Type B pancreatic cell (in vitro differentiated cells): Measurements from ENCODE around the gene RGS8. TPM values are rescaled to one million over a fixed set of nuclear protein-coding genes. Genes with fewer than 3 reads are reported as not detected.

Experiments used
- DNase-seq: peaks from one replicate; pipeline ENCODE4 v3.0.0; 2021; ENCODE audit warnings: mixed read lengths; ENCODE audit not compliant: unreplicated experiment; ENCODE audit errors: extremely low spot score
- H3K27ac Mint-ChIP-seq: 2 replicates; pipeline ENCODE4 v1.8.0; 2021; ENCODE audit warnings: mild to moderate bottlenecking, mixed read lengths
- H3K27me3 Mint-ChIP-seq: 2 replicates; pipeline ENCODE4 v1.8.0; 2021; ENCODE audit warnings: mixed read lengths
- H3K36me3 Mint-ChIP-seq: 2 replicates; pipeline ENCODE4 v1.8.0; 2021; ENCODE audit warnings: mixed read lengths
- H3K4me1 Mint-ChIP-seq: one replicate; pipeline ENCODE4 v1.8.0; 2021; ENCODE audit warnings: mixed read lengths; ENCODE audit not compliant: unreplicated experiment
- H3K4me3 Mint-ChIP-seq: 2 replicates; pipeline ENCODE4 v1.8.0; 2021; ENCODE audit warnings: mild to moderate bottlenecking, mixed read lengths
- H3K9me3 Mint-ChIP-seq: 2 replicates; pipeline ENCODE4 v1.8.0; 2021; ENCODE audit warnings: mixed read lengths
- total RNA-seq: library from RNA; stranded (reverse); gene quantifications from 2 replicates; pipeline ENCODE4 v1.2.1, GENCODE V29; 2021; ENCODE audit warnings: low replicate concordance
- TF ChIP-seq, protein P1 (sequence below): fragments of 200-600 bp; sonication (generic); conservative IDR thresholded peaks from 2 replicates; pipeline ENCODE4 v1.5.0; 2021; ENCODE audit warnings: antibody characterized with exemption, mild to moderate bottlenecking

RGS8 gene
- total RNA-seq, 1 donor from 2014 or later, result 1.1 TPM

DNA sequence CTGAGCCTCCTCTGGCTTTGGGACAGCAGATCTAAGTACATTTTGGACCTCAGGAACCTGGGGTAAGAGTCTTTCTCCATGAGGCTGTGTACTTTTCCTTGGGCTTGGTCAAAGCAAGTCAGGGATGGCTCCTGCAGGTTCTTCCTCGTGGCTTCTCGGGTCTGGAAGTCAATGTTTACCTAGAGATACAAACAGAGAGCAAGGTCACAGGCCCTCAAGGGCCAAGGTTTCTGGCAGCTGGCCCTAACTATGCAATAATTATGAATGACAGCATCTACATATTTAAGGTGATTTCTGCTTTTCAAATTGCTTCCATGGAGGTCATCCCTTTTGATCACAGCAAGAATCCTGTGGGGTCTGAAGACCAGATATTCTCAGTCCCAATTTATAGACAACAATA, 37.6 kb downstream of the RGS8 start:
- Mint-ChIP-seq H3K27ac (no peak overlapping the region), H3K4me1 (peaks cover 6% of the 10 kb centered on the region), H3K27me3 (no peaks in the 10 kb centered on the region), H3K36me3 (no peaks in the 10 kb centered on the region), H3K9me3 (peaks cover 3% of the 10 kb centered on the region), H3K4me3 (no peak overlapping the region)
- no peak for DNase-seq
- TF ChIP-seq, protein P1, sequence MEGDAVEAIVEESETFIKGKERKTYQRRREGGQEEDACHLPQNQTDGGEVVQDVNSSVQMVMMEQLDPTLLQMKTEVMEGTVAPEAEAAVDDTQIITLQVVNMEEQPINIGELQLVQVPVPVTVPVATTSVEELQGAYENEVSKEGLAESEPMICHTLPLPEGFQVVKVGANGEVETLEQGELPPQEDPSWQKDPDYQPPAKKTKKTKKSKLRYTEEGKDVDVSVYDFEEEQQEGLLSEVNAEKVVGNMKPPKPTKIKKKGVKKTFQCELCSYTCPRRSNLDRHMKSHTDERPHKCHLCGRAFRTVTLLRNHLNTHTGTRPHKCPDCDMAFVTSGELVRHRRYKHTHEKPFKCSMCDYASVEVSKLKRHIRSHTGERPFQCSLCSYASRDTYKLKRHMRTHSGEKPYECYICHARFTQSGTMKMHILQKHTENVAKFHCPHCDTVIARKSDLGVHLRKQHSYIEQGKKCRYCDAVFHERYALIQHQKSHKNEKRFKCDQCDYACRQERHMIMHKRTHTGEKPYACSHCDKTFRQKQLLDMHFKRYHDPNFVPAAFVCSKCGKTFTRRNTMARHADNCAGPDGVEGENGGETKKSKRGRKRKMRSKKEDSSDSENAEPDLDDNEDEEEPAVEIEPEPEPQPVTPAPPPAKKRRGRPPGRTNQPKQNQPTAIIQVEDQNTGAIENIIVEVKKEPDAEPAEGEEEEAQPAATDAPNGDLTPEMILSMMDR, result no peak

DNA sequence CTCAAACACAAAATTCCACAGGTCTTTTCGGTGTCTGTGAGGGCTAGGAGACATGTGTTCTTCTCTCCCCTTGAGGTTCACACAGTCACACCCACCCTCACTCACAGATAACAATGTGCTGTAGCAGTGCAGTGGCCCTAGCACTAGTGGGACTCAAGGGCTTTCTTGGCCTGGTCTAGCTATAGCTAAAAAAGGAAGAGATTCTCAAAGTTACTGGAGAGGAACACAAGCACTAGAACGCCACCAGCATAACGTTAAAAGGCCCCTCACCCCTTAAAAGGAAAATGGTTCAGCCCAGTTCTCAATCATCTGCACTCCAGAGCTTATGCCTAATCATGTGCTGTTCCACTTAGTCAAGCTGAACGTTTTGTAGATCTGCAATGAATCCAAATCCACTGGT, 39.5 kb downstream of the RGS8 start:
- TF ChIP-seq, protein P1, result no peak
- peaks cover 3% of the 10 kb centered on the region for H3K9me3 Mint-ChIP-seq
- no peak overlapping the region for H3K27ac Mint-ChIP-seq
- H3K4me3 Mint-ChIP-seq, result no peak overlapping the region
- no peaks in the 10 kb centered on the region for H3K36me3 Mint-ChIP-seq
- no peaks in the 10 kb centered on the region for H3K27me3 Mint-ChIP-seq
- DNase-seq, result no peak
- H3K4me1 Mint-ChIP-seq, result peaks cover 6% of the 10 kb centered on the region

DNA sequence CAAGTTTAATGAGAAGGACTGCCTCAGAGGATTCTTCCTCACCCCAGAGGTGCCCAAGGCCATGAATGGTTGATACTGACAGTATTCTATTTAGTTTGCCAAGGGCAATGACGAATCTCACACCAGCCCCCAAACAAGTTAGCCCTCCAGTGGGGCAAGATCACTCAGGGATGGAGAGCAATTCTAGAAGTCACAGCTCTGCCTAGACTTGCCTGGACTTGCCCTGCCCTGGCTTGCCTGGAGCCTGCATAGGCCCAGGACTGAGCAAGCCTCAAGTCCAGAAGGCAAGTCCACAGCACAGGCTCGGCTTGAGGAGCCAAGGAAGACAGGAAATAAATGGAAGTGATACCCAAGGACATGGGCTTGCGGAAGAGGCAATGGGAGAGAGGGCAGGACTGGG, 40.7 kb downstream of the RGS8 start:
- Mint-ChIP-seq H3K36me3 (no peaks in the 10 kb centered on the region), H3K9me3 (peaks cover 3% of the 10 kb centered on the region), H3K4me1 (peaks cover 6% of the 10 kb centered on the region), H3K27me3 (no peaks in the 10 kb centered on the region), H3K4me3 (no peak overlapping the region), H3K27ac (peak overlapping the region; percentile 58)
- no peak for DNase-seq
- TF ChIP-seq, protein P1, result no peak

DNA sequence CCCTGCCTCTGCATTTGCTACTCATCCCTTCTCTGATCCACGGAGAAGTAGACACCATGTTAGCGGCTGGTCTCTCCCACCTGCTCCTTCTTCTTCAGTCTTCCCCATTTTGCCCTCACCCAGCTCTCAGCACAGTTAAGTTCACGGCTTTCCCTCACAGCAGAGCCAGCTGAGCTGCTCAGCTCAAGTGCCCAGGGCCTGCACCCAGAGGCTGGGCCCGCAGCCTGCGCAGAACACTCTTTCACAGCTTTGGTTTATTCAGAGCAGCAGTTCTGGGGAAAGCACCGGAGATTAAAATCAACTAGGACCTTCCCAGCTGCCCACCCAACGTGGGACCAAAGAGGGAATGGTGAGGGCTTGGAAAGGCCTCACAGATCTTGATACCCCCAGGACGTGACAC, 41.9 kb downstream of the RGS8 start:
- no peak for DNase-seq
- no peak overlapping the region for H3K4me3 Mint-ChIP-seq
- TF ChIP-seq, protein P1, result no peak
- no peaks in the 10 kb centered on the region for H3K9me3 Mint-ChIP-seq
- H3K27me3 Mint-ChIP-seq, result no peaks in the 10 kb centered on the region
- H3K27ac Mint-ChIP-seq, result no peak overlapping the region
- no peaks in the 10 kb centered on the region for H3K36me3 Mint-ChIP-seq
- H3K4me1 Mint-ChIP-seq, result peaks cover 8% of the 10 kb centered on the region

DNA sequence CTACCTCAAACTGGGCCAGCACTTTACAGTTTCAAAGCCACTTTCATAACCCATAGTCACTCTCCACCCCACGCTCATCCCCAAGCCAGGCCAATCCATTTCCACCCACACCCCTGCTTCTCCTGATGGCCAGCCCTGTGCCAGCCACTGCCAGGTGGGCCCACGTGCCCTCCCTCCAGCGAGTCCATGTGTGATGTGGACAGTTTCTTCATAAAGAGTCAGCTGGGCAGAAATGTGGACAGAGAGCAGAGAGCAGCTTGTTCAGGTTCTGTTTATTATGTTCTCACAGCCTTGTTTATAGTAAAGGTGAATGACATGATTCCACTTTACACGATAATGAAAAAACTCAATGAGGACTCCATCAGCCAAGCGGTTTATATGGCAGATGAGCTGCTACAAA, 42.8 kb downstream of the RGS8 start:
- Mint-ChIP-seq H3K27ac (no peak overlapping the region), H3K4me1 (peaks cover 8% of the 10 kb centered on the region), H3K9me3 (no peaks in the 10 kb centered on the region), H3K36me3 (no peaks in the 10 kb centered on the region), H3K4me3 (no peak overlapping the region), H3K27me3 (no peaks in the 10 kb centered on the region)
- TF ChIP-seq, protein P1, result no peak
- DNase-seq, result no peak

DNA sequence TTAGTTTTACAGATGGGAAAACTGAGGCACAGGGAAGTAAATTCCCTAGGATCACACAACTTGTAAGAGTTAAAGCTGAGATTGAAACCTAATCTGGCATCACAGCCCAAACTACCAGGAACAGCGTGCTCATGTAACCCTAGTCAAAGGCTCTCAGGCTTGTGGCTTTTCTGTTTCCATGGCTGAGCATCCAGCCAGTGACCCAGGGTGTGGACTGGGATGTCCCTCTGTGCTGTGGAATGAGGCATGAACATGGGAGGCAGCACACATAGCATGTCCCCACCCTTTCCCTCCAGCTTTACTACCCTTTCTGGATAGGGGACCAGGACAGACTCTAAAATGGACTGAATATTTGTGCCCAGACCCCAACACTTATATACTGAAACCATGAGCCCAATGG, 45.1 kb downstream of the RGS8 start:
- Mint-ChIP-seq H3K36me3 (no peaks in the 10 kb centered on the region), H3K9me3 (no peaks in the 10 kb centered on the region), H3K4me1 (peaks cover 14% of the 10 kb centered on the region), H3K4me3 (no peak overlapping the region), H3K27me3 (no peaks in the 10 kb centered on the region), H3K27ac (no peak overlapping the region)
- no peak for DNase-seq
- TF ChIP-seq, protein P1, result no peak
